ENCODE measurements around the gene POU2F3. TPM values are rescaled to one million over a fixed set of nuclear protein-coding genes. Genes with fewer than 3 reads are reported as not detected.

The POU2F3 gene
- total RNA-seq, 1 donor from 2014 or later, result 1.4 TPM

DNA sequence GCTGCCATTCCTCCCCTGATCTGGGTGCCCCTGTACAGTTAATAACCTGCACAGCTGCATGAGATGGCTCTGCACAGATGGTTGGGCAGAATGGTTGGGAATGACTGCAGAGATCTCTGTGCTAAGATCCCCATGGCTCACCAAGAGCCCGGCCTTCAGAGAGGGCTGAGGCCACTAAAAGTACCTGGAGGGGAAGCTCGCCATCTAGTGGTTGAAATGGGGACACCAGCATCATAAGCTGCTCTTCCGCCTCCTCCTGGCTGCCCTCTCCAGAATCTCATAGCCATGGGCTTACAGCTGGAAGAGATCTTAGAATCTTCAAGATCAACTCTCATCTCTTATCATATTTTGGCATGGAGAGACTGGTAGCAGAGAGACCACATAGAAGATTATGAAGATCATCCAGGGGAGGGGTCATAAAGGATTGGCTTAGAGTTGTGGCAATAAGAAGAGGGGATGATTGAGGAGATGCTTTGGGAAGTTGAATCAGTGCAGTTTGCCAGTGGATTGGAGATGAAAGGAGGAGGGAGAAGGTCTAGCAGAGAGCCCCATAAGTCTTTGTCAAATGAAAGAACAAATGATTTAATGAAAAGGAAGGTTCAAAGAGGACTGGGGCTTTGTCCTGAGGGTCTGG is 63.2 kb downstream of the POU2F3 start:
- no peak overlapping the region for H3K4me3 ChIP-seq (ENCODE audit: low read depth, low read length)
- TF ChIP-seq, protein P1, sequence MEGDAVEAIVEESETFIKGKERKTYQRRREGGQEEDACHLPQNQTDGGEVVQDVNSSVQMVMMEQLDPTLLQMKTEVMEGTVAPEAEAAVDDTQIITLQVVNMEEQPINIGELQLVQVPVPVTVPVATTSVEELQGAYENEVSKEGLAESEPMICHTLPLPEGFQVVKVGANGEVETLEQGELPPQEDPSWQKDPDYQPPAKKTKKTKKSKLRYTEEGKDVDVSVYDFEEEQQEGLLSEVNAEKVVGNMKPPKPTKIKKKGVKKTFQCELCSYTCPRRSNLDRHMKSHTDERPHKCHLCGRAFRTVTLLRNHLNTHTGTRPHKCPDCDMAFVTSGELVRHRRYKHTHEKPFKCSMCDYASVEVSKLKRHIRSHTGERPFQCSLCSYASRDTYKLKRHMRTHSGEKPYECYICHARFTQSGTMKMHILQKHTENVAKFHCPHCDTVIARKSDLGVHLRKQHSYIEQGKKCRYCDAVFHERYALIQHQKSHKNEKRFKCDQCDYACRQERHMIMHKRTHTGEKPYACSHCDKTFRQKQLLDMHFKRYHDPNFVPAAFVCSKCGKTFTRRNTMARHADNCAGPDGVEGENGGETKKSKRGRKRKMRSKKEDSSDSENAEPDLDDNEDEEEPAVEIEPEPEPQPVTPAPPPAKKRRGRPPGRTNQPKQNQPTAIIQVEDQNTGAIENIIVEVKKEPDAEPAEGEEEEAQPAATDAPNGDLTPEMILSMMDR (conservative IDR thresholded peaks at IDR 0.05; ENCODE audit: low read depth, low read length), result peak; percentile 99
- DNase-seq (ENCODE audit: low read depth), result peak; percentile 40

DNA sequence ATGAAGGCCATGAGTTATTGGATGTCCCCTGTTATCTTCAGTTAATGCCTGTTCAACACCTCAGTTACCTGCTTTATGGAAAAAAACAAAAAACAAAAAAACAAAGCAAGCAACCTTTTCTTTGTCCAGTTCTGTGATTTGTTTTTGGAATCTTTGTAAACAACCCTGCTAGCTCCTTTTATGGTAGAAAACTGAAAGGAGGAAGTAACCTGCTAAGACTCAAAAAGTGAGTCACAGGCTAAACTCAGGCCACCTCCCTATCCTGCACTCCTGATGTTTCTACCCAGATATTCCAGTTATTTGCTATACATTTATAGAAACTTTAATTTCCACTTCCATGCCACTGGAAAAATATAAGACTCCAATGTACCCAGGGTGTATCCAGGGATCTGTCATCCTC is 64.6 kb downstream of the POU2F3 start:
- TF ChIP-seq, protein P1 (conservative IDR thresholded peaks at IDR 0.05; ENCODE audit: low read depth, low read length), result no peak
- DNase-seq (ENCODE audit: low read depth), result peak; percentile 52
- no peak overlapping the region for H3K4me3 ChIP-seq (ENCODE audit: low read depth, low read length)

DNA sequence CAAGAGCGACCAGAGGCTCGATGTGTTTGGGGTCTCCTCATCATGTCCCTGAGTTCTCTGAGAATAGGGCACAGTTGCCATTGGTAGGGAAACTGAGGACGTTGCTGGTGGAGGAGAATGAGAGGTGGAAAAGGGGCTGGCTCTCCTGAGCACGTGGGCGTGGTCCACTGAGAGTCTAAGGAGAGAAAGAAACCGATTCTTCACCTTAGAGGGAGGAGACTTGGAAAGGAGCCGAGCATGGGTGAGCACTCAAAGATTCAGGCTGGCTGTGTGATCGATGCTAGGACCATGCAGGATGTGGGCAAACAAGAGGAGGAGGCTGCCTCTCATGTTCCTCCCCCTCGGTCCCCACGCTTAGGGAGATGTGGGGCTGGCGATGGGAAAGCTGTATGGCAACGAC is 65.3 kb downstream of the POU2F3 start:
- TF ChIP-seq, protein P1 (conservative IDR thresholded peaks at IDR 0.05; ENCODE audit: low read depth, low read length), result no peak
- no peak overlapping the region for H3K4me3 ChIP-seq (ENCODE audit: low read depth, low read length)
- no peak for DNase-seq (ENCODE audit: low read depth)

GRCh38 chr11:120306519-120307242 is 66.7 kb downstream of the POU2F3 start:
- H3K4me3 ChIP-seq (ENCODE audit: low read depth, low read length), result no peak overlapping the region
- no peak for DNase-seq (ENCODE audit: low read depth)
- TF ChIP-seq, protein P1 (conservative IDR thresholded peaks at IDR 0.05; ENCODE audit: low read depth, low read length), result peak; percentile 52

DNA sequence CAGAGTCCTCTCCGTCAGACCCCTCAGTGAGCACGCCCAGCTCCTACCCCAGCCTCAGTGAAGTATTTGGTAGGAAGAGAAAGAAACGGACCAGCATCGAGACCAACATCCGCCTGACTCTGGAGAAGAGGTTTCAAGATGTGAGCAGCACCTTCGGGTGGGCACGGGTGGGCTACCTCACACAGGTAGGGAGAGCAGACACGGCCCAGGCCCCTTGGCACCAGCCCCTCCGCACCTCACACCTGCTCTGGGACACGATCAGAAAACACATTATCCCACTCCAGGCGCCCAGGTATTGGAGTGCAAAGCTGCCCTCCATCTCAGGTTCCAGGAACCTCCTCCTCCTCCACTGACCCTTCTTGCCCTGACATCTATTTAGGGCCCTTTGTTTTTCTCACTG is 67.5 kb downstream of the POU2F3 start:
- TF ChIP-seq, protein P1 (conservative IDR thresholded peaks at IDR 0.05; ENCODE audit: low read depth, low read length), result no peak

DNA sequence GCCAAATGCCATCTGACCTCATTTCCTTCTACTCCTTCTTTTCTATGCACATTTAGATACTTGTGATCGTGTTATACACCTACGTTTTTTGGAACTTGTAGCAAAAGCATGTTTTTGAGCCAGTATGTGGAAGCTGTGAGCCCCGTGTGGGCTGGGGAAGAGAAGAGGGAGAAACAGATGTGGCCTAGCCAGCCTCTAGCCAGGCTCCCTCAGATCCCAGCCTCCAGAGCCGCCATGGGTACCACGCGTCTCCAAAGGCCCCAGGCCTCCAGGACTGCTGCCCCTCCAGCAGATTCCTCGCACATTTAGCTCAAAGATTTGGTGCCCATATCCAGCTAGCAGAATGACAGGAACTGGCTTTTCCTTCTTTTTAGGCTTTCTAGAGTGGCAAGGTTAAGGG is 68.1 kb downstream of the POU2F3 start:
- H3K4me3 ChIP-seq (ENCODE audit: low read depth, low read length), result no peak overlapping the region
- DNase-seq (ENCODE audit: low read depth), result no peak
- TF ChIP-seq, protein P1 (conservative IDR thresholded peaks at IDR 0.05; ENCODE audit: low read depth, low read length), result no peak

More for the DNA sequence above, 67.5 kb downstream of the POU2F3 start:
- no peak for DNase-seq (ENCODE audit: low read depth)
- H3K4me3 ChIP-seq (ENCODE audit: low read depth, low read length), result no peak overlapping the region

Data from epithelial cell of proximal tubule (primary cell).